Muscle of leg (tissue), 11 donors: ENCODE measurements around the gene OXCT2. TPM values are rescaled to one million over a fixed set of nuclear protein-coding genes. Genes with fewer than 3 reads are reported as not detected.
"Not testable (repeated sequence)": the region's sequence is repeated elsewhere in the genome, so short reads cannot be mapped to it uniquely, and the experiment has no call there.

Experiments
- DNase-seq: peaks from one replicate; pipeline ENCODE4 v3.0.0; 2013
- H3K27ac ChIP-seq: one replicate; pipeline ENCODE4 v1.5.1; 2013; ENCODE audit warnings: mild to moderate bottlenecking, low read length, control low read depth
- H3K27me3 ChIP-seq: one replicate; pipeline ENCODE4 v1.6.1; 2013; ENCODE audit warnings: low read length; ENCODE audit not compliant: control insufficient read depth, insufficient read depth
- H3K36me3 ChIP-seq: one replicate; pipeline ENCODE4 v1.6.1; 2013; ENCODE audit warnings: low read length; ENCODE audit not compliant: control insufficient read depth, insufficient read depth
- H3K4me1 ChIP-seq: one replicate; pipeline ENCODE4 v1.6.1; 2013; ENCODE audit warnings: low read length; ENCODE audit not compliant: control insufficient read depth, insufficient read depth
- H3K4me3 ChIP-seq: one replicate; pipeline ENCODE4 v1.5.1; 2013; ENCODE audit warnings: low read length, control low read depth
- H3K9me3 ChIP-seq: replicated peaks from 2 replicates; pipeline ENCODE4 v1.6.1; 2013; ENCODE audit warnings: low read depth, low read length; ENCODE audit not compliant: control insufficient read depth
- WGBS: methylation state at CpG from one replicate; pipeline ENCODE4 v1.1.5; 2013; ENCODE audit warnings: missing lambda C conversion rate; ENCODE audit not compliant: insufficient coverage; 5-methylcytosine and 5-hydroxymethylcytosine counted together
- polyA plus RNA-seq, 8 donors: library from polyadenylated mRNA; unstranded; fragments of 120-200 nt; gene quantifications; one replicate each; pipeline versions ENCODE4 v1.2.1 to v1.2.3, GENCODE V29; 2013; ENCODE audit warnings: inconsistent platforms in 1 of 8, low replicate concordance in 1 of 8; ENCODE audit not compliant: insufficient read length in 8 of 8, insufficient read depth in 1 of 8
- total RNA-seq: library from RNA; stranded (reverse); fragments of 120-200 nt; gene quantifications from one replicate; pipeline ENCODE4 v1.2.4, GENCODE V29; 2013

The OXCT2 gene
- total and polyA plus RNA-seq, 9 donors: 0.09 to 0.47 (median 0.30) TPM; not detected in 2

DNA sequence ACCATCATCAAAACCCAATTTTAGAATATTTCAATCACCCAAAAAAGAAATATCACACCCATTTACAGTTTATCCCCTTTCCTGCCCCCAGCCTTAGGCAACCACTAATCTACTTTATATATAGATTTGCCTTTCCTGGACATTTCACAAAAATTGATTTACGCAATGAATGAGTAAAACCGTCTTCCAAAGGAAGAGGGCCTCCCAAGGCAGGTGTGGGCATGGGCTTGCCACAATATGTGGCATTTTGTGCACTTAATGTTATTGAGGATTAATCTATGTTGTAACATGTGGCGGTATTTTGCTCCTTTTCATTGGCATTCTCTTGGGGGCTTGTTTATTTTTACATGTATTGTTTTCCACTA is 29.3 kb upstream of the OXCT2 start:
- Histone ChIP-seq H3K4me3 (no peak overlapping the region), H3K27me3 (peaks cover 3% of the 10 kb centered on the region), H3K36me3 (no peaks in the 10 kb centered on the region), H3K27ac (no peak overlapping the region), H3K9me3 (no peaks in the 10 kb centered on the region), H3K4me1 (peaks cover 5% of the 10 kb centered on the region)
- DNase-seq: no peak
- WGBS: 75% methylated on average over 2 of the region's 3 CpGs

DNA sequence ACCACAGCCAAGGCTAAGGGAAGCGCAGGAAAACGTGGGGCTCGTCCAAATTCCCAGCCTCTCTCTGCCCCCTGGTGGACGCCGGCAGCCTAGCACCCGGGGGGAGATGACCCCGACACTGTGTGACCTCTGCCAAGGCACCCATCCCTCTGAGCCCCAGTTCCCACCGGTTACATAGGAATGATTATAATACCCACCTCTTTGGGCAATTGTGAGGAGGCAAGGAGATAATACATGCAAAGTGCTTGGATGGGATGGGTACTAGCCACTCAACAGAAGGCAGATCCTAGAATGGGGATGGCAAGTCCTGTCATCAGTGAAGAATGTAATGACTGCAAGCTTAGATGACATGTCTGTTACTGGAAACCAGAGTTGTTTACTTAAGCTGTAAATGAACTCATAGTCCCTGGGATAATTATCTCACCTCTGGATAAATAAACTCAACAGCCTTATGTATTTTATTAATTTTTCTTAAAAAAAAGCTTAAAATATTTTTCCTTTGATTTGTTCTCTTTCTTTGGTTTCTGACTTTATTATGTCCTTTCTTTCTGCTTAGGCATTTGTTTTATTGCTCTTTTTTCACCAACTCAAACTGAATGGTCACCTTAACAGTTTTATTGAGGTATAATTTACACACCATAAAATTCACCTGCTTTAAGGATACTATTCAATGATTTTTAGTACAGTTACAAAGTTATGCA is 28.8 kb upstream of the OXCT2 start:
- no peak overlapping the region for H3K27ac ChIP-seq
- peaks cover 5% of the 10 kb centered on the region for H3K4me1 ChIP-seq
- no peaks in the 10 kb centered on the region for H3K9me3 ChIP-seq
- 0% methylated on average over 6 of the region's 8 CpGs for WGBS
- DNase-seq: peak; percentile 18
- no peaks in the 10 kb centered on the region for H3K36me3 ChIP-seq
- H3K4me3 ChIP-seq: no peak overlapping the region
- H3K27me3 ChIP-seq: peaks cover 3% of the 10 kb centered on the region

- peak; percentile 59 for DNase-seq
- WGBS: 46% methylated on average over 8 of the region's 26 CpGs
- not testable (repeated sequence) for H3K36me3 ChIP-seq, H3K4me1 ChIP-seq, H3K9me3 ChIP-seq, H3K4me3 ChIP-seq, H3K27me3 ChIP-seq, H3K27ac ChIP-seq
Measured at GRCh38 chr1:39798859-39799769, 28.0 kb upstream of the OXCT2 start.

DNA sequence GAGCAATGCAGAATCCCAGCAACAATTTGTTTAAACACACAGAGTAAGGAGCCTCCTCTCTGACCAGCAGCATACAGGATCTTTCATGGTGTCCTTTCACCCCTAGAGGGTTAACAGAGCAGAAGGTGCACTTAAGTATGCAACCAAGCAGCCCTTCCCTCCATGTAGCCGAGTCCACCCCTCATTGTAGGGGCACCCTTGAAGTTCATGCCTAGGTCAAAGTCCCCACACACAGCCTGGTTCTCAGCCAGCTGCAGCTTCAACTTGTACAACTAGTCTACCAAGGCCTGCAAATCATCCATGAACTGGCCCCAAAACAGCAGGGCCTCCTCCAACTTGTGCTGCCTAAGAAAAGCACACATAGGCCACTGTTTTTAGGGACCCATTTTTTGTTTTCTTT is 24.5 kb upstream of the OXCT2 start:
- Histone ChIP-seq H3K9me3 (no peaks in the 10 kb centered on the region), H3K4me3 (no peak overlapping the region), H3K4me1 (peaks cover 5% of the 10 kb centered on the region), H3K36me3 (no peaks in the 10 kb centered on the region), H3K27ac (no peak overlapping the region), H3K27me3 (peaks cover 17% of the 10 kb centered on the region)
- no peak for DNase-seq
- 14% methylated on average over 1 of the region's 1 CpG for WGBS

DNA sequence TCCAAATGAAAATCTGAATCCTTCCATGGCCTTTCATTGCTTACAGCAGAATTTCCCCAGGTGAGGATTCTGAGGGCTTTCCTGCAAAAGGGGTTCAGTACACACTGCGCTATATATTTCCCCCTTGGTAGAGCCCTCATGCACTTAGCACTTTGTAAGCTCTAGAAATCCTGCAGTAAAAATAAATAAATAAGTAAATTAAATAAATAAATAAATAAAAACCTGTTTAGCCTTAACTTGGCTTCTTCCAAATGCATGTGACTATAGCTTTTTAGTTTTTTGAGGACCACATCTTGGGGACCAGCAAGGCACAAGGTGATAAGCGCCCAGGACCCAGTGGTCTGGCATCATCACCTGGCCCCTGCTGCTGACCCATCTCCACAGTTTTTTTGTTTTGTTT is 20.7 kb upstream of the OXCT2 start:
- Histone ChIP-seq H3K4me1 (peaks cover 4% of the 10 kb centered on the region), H3K27me3 (peaks cover 37% of the 10 kb centered on the region), H3K9me3 (no peaks in the 10 kb centered on the region), H3K27ac (no peak overlapping the region), H3K36me3 (no peaks in the 10 kb centered on the region), H3K4me3 (no peak overlapping the region)
- no peak for DNase-seq
- no CpG with 5 or more reads among the region's 2 CpGs for WGBS

- DNase-seq: no peak
- WGBS: 35% methylated on average over 12 of the region's 15 CpGs
- peaks cover 38% of the 10 kb centered on the region for H3K27me3 ChIP-seq
- H3K4me3 ChIP-seq: peak overlapping the region; percentile 8
- H3K4me1 ChIP-seq: peaks cover 8% of the 10 kb centered on the region
- H3K36me3 ChIP-seq: no peaks in the 10 kb centered on the region
- H3K9me3 ChIP-seq: no peaks in the 10 kb centered on the region
- H3K27ac ChIP-seq: no peak overlapping the region
Measured at GRCh38 chr1:39789571-39790110, 18.5 kb upstream of the OXCT2 start.

- peaks cover 38% of the 10 kb centered on the region for H3K27me3 ChIP-seq
- H3K9me3 ChIP-seq: no peaks in the 10 kb centered on the region
- peak; percentile 47 for DNase-seq
- no peaks in the 10 kb centered on the region for H3K36me3 ChIP-seq
- under 1% methylated on average over 76 of the region's 91 CpGs for WGBS
- peaks cover 8% of the 10 kb centered on the region for H3K4me1 ChIP-seq
- H3K27ac ChIP-seq: no peak within 1 kb of the TSS
- peak within 1 kb of the TSS; percentile 8 for H3K4me3 ChIP-seq
Measured at GRCh38 chr1:39788758-39789570, 17.8 kb upstream of the OXCT2 start, which contains the start of gene BMP8B. BMP8B (minus strand) TSS chr1:39788865; CDS start chr1:39788485, 380 bp downstream.

- DNase-seq: no peak
- Histone ChIP-seq H3K4me1 (peaks cover 8% of the 10 kb centered on the region), H3K27me3 (peaks cover 35% of the 10 kb centered on the region), H3K4me3 (peak overlapping the region; percentile 5), H3K36me3 (no peaks in the 10 kb centered on the region), H3K9me3 (no peaks in the 10 kb centered on the region), H3K27ac (no peak overlapping the region)
- WGBS: 0% methylated on average over 48 of the region's 51 CpGs
Measured at GRCh38 chr1:39788426-39788757, 17.2 kb upstream of the OXCT2 start.

DNA sequence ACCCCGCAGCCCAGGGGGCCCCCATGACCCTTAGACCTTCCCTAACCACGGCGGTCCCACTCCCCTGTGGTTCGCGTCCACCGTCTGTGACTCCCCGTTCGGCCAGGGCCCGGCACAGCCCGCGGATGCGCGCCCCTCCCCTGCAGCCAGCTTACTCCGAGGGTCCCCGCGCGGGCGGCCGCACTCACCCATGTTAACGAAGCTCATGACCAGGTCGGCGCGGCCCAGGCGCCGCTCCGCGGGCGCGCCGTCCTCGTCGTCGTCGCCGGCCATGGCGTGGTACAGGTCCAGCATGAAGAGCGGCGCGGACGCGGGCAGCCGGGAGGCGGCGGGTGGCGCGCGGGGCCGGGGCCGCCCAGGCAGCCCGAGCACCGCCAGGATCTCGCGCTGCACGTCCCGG is 16.8 kb upstream of the OXCT2 start:
- not testable (repeated sequence) for DNase-seq, H3K27ac ChIP-seq, H3K9me3 ChIP-seq, H3K4me3 ChIP-seq, H3K36me3 ChIP-seq, H3K4me1 ChIP-seq
- peaks cover 32% of the 10 kb centered on the region for H3K27me3 ChIP-seq
- 3% methylated on average over 50 of the region's 55 CpGs for WGBS

DNA sequence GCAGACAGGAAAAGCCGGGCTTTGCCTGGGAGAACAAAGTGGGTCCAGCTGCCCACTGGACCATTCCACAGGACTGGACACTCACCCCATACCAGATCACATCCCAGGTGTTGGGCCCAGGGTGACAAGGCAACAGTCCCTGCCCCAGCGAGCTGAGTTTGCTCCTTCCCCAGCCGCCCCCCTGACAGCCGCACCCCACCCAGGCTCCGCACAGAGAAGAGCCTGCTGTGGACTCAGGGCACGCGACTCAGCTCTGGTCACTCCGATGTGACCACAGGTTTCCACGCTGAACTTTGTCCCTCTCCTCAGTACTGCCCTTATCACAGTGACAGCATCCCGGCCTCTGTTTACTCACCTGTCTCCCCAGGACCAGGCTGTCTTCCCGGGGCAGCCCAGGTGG is 16.3 kb upstream of the OXCT2 start:
- DNase-seq: no peak
- Histone ChIP-seq H3K27me3 (peaks cover 31% of the 10 kb centered on the region), H3K4me3 (no peak overlapping the region), H3K36me3 (no peaks in the 10 kb centered on the region), H3K9me3 (no peaks in the 10 kb centered on the region), H3K4me1 (peaks cover 8% of the 10 kb centered on the region), H3K27ac (no peak overlapping the region)
- 61% methylated on average over 6 of the region's 11 CpGs for WGBS
